NT2/D1 (cell line): Measurements from ENCODE around the gene ZFHX3.

Source experiments
- SUZ12 ChIP-seq: IDR thresholded peaks from 2 replicates; pipeline ENCODE4 v1.6.1; 2011; ENCODE audit not compliant: insufficient read length, insufficient read depth; ENCODE audit errors: extremely low read depth
- YY1 ChIP-seq: IDR thresholded peaks from 2 replicates; pipeline ENCODE4 v1.6.1; 2011; ENCODE audit not compliant: insufficient read length, insufficient read depth
- ZNF274 ChIP-seq: IDR thresholded peaks from 2 replicates; pipeline ENCODE4 v1.6.1; 2011; ENCODE audit warnings: mild to moderate bottlenecking, low read depth, low read length

- TF ChIP-seq YY1, result no peak
- no peak for TF ChIP-seq ZNF274
- TF ChIP-seq SUZ12, result no peak
These were observed 169.3 kb downstream of the ZFHX3 start for GRCh38 chr16:72878301-72879269.
